LNCaP clone FGC (cell line): ENCODE measurements around the gene ASAP2.

ENCODE experiments used
- DNase-seq: peaks from one replicate; pipeline ENCODE4 v3.0.0-alpha.2; 2011; ENCODE audit warnings: low read depth
- H3K4me3 ChIP-seq: 2 replicates; pipeline ENCODE4 v1.5.1; 2011; ENCODE audit warnings: mild to moderate bottlenecking, low read depth, low read length, control low read depth
- CTCF ChIP-seq: IDR thresholded peaks from 2 replicates; pipeline ENCODE4 v1.5.1; 2012; ENCODE audit warnings: mild to moderate bottlenecking; ENCODE audit not compliant: control insufficient read depth, insufficient read depth; ENCODE audit errors: extremely low read depth

Gene ASAP2

GRCh38 chr2:9345997-9346396, 139.4 kb downstream of the ASAP2 start:
- H3K4me3 ChIP-seq, result no peak overlapping the region
- TF ChIP-seq CTCF, result no peak
- DNase-seq, result no peak

- H3K4me3 ChIP-seq, result no peak overlapping the region
- no peak for DNase-seq
- no peak for TF ChIP-seq CTCF
Observed at GRCh38 chr2:9346885-9347284, 140.3 kb downstream of the ASAP2 start.

- no peak for TF ChIP-seq CTCF
- peak; percentile 89 for DNase-seq
- 0 out of 2 replicates have a peak overlapping the region, but pooled peaks have one; percentile 0 for H3K4me3 ChIP-seq
Observed at GRCh38 chr2:9347411-9347881, 140.8 kb downstream of the ASAP2 start.

GRCh38 chr2:9354318-9354717, 147.7 kb downstream of the ASAP2 start:
- H3K4me3 ChIP-seq, result no peak overlapping the region
- no peak for TF ChIP-seq CTCF
- DNase-seq, result no peak

- TF ChIP-seq CTCF, result no peak
- no peak for DNase-seq
- no peak overlapping the region for H3K4me3 ChIP-seq
Observed at GRCh38 chr2:9355270-9355669, 148.7 kb downstream of the ASAP2 start.

GRCh38 chr2:9355716-9356115, 149.1 kb downstream of the ASAP2 start:
- no peak for TF ChIP-seq CTCF
- no peak for DNase-seq
- H3K4me3 ChIP-seq, result no peak overlapping the region

- H3K4me3 ChIP-seq, result no peak overlapping the region
- DNase-seq, result no peak
- TF ChIP-seq CTCF, result no peak
Observed at GRCh38 chr2:9356261-9356660, 149.6 kb downstream of the ASAP2 start.
